OCI-LY3 (cell line): ENCODE data around the gene DNM3.

ENCODE experiments used
- H2AFZ ChIP-seq: fragments of 200-600, 300-600 bp; shearing (Covaris generic); 2 replicates; pipeline ENCODE4 v1.6.0; 2014; ENCODE audit warnings: antibody characterized with exemption, low read depth, low read length
- H3K27ac ChIP-seq: fragments of 200-600, 300-600 bp; sonication (generic); 2 replicates; pipeline ENCODE4 v1.5.1; 2014; ENCODE audit warnings: mild to moderate bottlenecking, low read length, moderate library complexity, mixed read lengths
- H3K27me3 ChIP-seq: fragments of 200-600, 300-600 bp; sonication (generic); 2 replicates; pipeline ENCODE4 v1.6.1; 2014; ENCODE audit warnings: low read depth, low read length, mixed read lengths
- H3K36me3 ChIP-seq: fragments of 200-600, 300-600 bp; sonication (generic); replicated peaks from 2 replicates; pipeline ENCODE3; 2014; ENCODE audit warnings: low read depth, low read length, mixed read lengths
- H3K4me1 ChIP-seq: fragments of 300-600, 200-600 bp; sonication (generic); 2 replicates; pipeline ENCODE4 v1.6.1; 2014; ENCODE audit warnings: low read length, mixed read lengths
- H3K4me2 ChIP-seq: fragments of 200-600, 300-600 bp; sonication (generic); 2 replicates; pipeline ENCODE4 v1.6.1; 2014; ENCODE audit warnings: low read length, mixed read lengths
- H3K4me3 ChIP-seq: fragments of 300-600, 200-600 bp; sonication (generic); 2 replicates; pipeline ENCODE4 v1.5.1; 2014; ENCODE audit warnings: antibody characterized with exemption, mild to moderate bottlenecking, low read length, moderate library complexity
- H3K79me2 ChIP-seq: fragments of 300-600, 200-600 bp; shearing (Covaris generic); 2 replicates; pipeline ENCODE4 v1.6.1; 2014; ENCODE audit warnings: mild to moderate bottlenecking, low read length, mixed read lengths
- H3K9ac ChIP-seq: fragments of 300-600, 200-600 bp; shearing (Covaris generic); 2 replicates; pipeline ENCODE4 v1.6.0; 2014; ENCODE audit warnings: mild to moderate bottlenecking, low read length, moderate library complexity
- H3K9me3 ChIP-seq: fragments of 200-600, 300-600 bp; shearing (Covaris generic); 2 replicates; pipeline ENCODE4 v1.6.1; 2014; ENCODE audit warnings: low read length, mixed read lengths; ENCODE audit not compliant: insufficient read depth
- H4K20me1 ChIP-seq: fragments of 200-600, 300-600 bp; sonication (generic); 2 replicates; pipeline ENCODE4 v1.6.1; 2016; ENCODE audit warnings: low read length, mixed read lengths; ENCODE audit not compliant: insufficient read depth
- CTCF ChIP-seq: fragments of 200-600, 300-600 bp; sonication (generic); IDR thresholded peaks from 2 replicates; pipeline ENCODE4 v1.5.1; 2014; ENCODE audit warnings: antibody characterized with exemption, low read length, low read depth
- EZH2phosphoT487 ChIP-seq: fragments of 200-600 bp; shearing (Covaris generic); IDR thresholded peaks from 2 replicates; pipeline ENCODE4 v1.6.1; 2018; ENCODE audit warnings: antibody characterized with exemption, mixed run types, low read depth

DNM3 gene

GRCh38 chr1:172321451-172321850 lies 480.2 kb downstream of the DNM3 start:
- no peak overlapping the region for H3K27ac ChIP-seq
- no peaks in the 10 kb centered on the region for H4K20me1 ChIP-seq
- H3K9me3 ChIP-seq: no peaks in the 10 kb centered on the region
- no peaks in the 10 kb centered on the region for H3K79me2 ChIP-seq
- no peak overlapping the region for H3K9ac ChIP-seq
- TF ChIP-seq CTCF (no peak), EZH2phosphoT487 (no peak)
- H3K4me3 ChIP-seq: no peak overlapping the region
- no peaks in the 10 kb centered on the region for H3K27me3 ChIP-seq
- H3K36me3 ChIP-seq: no peaks in the 10 kb centered on the region
- no peak overlapping the region for H2AFZ ChIP-seq
- H3K4me1 ChIP-seq: peaks cover 8% of the 10 kb centered on the region
- no peak overlapping the region for H3K4me2 ChIP-seq

- Histone ChIP-seq H3K27ac (no peak overlapping the region), H3K9ac (no peak overlapping the region), H3K36me3 (no peaks in the 10 kb centered on the region), H2AFZ (no peak overlapping the region), H3K9me3 (no peaks in the 10 kb centered on the region), H3K4me2 (no peak overlapping the region), H3K4me3 (no peak overlapping the region), H3K4me1 (peaks cover 8% of the 10 kb centered on the region), H3K79me2 (no peaks in the 10 kb centered on the region), H4K20me1 (no peaks in the 10 kb centered on the region), H3K27me3 (no peaks in the 10 kb centered on the region)
- TF ChIP-seq EZH2phosphoT487 (no peak), CTCF (no peak)
Measured at GRCh38 chr1:172322219-172323061, 481.1 kb downstream of the DNM3 start.

- Histone ChIP-seq H3K36me3 (no peaks in the 10 kb centered on the region), H3K9ac (no peak overlapping the region), H3K4me1 (peaks cover 8% of the 10 kb centered on the region), H2AFZ (peak overlapping the region; percentile 90; the same call in 1 of the 2 replicates), H4K20me1 (no peaks in the 10 kb centered on the region), H3K9me3 (no peaks in the 10 kb centered on the region), H3K4me2 (peak overlapping the region; percentile 8), H3K27me3 (no peaks in the 10 kb centered on the region), H3K4me3 (no peak overlapping the region), H3K79me2 (no peaks in the 10 kb centered on the region), H3K27ac (no peak overlapping the region)
- TF ChIP-seq CTCF (no peak), EZH2phosphoT487 (no peak)
Measured at GRCh38 chr1:172323686-172324085, 482.4 kb downstream of the DNM3 start.

- Histone ChIP-seq H3K4me2 (no peak overlapping the region), H3K79me2 (no peaks in the 10 kb centered on the region), H3K27me3 (no peaks in the 10 kb centered on the region), H3K36me3 (no peaks in the 10 kb centered on the region), H3K9me3 (no peaks in the 10 kb centered on the region), H3K27ac (no peak overlapping the region), H3K4me3 (no peak overlapping the region), H3K9ac (no peak overlapping the region), H4K20me1 (no peaks in the 10 kb centered on the region), H2AFZ (no peak overlapping the region), H3K4me1 (peaks cover 10% of the 10 kb centered on the region)
- TF ChIP-seq EZH2phosphoT487: no peak
- no peak for TF ChIP-seq CTCF
Measured at GRCh38 chr1:172324086-172324485, 482.8 kb downstream of the DNM3 start.
